Measurements from ENCODE around the gene PITPNC1. TPM values are rescaled to one million over a fixed set of nuclear protein-coding genes. Genes with fewer than 3 reads are reported as not detected.
A peak's percentile ranks its signal among the peaks of the same experiment; 100 is the strongest.
"Not testable (repeated sequence)": the region's sequence is repeated elsewhere in the genome, so short reads cannot be mapped to it uniquely, and the experiment has no call there.

Gene PITPNC1
- polyA plus RNA-seq, 3 donors, result 25.7 to 27.6 (median 27.3) TPM

GRCh38 chr17:67452681-67453554 lies 75.8 kb downstream of the PITPNC1 start:
- DNase-seq (ENCODE audit: low read depth in 3 of 3, low spot score in 2 of 3), result no peak

DNA sequence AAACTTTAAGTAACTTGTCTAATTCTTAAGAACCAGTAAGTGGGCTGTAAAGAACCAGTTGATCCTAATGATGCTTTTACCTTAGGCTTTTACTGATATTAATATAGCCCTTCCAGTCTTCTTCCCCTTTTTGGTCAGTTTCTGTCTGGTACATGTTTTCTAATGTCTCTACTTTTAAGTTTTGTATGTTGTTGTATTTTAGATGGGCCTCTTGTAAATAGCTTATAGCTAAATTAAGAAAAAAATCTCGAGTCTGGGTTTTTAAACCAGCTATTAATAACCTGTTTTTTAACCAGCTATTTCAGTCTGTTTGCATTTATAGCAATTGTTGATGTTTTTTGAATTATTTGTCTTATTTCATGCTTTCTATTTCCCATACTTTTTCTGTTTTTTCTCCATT lies 79.0 kb downstream of the PITPNC1 start:
- DNase-seq (ENCODE audit: low read depth in 3 of 3, low spot score in 2 of 3), result no peak

DNA sequence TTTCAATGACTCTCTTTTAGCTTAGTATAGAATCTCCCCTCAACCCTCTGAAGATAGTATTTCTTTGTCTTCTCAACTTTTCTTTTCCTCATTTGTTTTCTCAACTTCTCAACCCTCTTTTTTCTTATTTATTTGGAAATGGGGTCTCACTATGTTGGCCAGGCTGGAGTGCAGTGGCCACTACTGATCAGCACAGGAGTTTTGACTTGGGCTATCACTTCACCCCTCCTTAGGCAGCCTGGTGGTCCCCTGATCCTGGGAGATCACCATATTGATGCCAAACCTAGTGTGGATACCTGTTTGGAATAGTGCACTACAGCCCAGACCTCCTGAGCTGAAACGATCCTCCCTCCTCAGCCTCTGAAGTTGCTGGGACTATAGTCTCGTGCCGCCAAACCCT lies 79.8 kb downstream of the PITPNC1 start:
- no peak for DNase-seq (ENCODE audit: low read depth in 3 of 3, low spot score in 2 of 3)

GRCh38 chr17:67458203-67458602 lies 81.1 kb downstream of the PITPNC1 start:
- DNase-seq (ENCODE audit: low read depth in 3 of 3, low spot score in 2 of 3), result no peak

GRCh38 chr17:67459985-67460384 lies 82.9 kb downstream of the PITPNC1 start:
- no peak for DNase-seq (ENCODE audit: low read depth in 3 of 3, low spot score in 2 of 3)

DNA sequence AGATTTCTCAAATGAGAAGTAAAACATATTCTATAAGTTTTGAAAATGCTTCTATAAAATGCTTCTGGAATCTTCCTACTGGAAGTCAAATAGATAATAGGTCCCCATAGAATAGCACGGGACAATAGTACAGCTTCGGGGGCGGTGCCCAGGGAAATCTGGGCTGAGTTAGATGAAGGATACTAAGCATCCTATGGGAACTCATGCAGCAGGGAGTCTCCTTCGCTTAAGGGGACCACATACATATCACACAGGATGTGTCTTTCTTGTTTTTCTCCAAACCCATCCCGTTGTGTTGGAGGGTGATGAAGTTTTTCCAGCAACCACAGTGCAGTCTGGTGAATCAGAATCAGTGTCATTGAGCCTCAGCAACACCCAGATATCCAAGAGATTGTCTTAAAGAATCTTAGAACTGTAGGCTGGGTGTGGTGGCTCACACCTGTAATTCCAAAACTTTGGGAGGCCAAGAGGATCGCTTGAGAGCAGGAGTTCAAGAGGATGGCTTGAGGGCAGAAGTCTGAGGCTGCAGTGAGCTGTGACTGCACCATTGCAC lies 84.2 kb downstream of the PITPNC1 start:
- no peak for DNase-seq (ENCODE audit: low read depth in 3 of 3, low spot score in 2 of 3)

DNA sequence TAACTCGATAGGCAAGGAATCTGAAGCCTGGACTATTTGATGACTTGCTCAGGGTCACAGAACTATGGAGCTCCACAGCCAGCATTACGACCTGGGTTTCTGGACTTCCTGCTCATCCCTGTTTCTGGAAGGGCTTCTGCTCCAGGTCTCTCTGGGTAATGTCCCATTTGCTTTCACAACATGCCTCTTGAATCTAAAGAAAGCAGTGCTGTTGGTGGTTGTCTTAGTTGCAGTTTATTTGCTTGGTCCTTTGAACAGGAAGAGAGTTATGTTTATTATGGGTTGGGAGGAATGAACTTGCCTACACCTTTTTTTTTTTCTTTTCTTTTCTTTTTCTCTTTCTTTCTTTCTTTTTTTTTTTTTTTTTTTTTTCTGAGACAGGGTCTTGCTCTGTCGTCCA lies 84.8 kb downstream of the PITPNC1 start:
- DNase-seq (ENCODE audit: low read depth in 3 of 3, low spot score in 2 of 3), result no peak

DNA sequence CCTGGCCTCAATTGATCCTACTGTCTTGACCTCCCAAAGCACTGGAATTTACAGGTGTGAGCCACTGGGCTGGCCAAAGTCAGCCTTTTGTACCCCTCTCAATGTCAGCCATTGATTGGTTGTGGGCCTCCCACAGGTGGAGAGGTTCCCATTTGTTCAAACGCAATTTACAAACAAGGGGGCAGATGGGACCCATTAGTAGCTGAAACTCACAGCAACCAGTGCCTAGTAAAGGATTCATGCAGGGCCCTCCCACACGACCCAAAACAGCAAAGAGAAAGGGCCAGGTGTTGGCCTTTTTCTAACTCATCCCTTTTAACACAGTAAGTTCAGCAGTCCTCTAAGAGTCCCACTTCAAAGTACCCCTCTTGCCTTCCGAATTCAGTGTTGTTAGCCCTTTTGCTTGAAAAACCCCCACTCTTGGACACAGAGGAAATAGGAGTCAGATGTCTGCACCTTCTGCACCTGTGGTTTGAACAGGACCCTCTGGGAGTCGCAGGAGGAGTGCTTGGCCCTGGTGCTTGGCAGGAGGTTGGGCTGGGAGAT lies 89.2 kb downstream of the PITPNC1 start:
- DNase-seq (ENCODE audit: low read depth in 3 of 3, low spot score in 2 of 3), result no peak

- no peak for DNase-seq (ENCODE audit: low read depth in 3 of 3, low spot score in 2 of 3)
These were observed 90.7 kb downstream of the PITPNC1 start for GRCh38 chr17:67467500-67468455.

DNA sequence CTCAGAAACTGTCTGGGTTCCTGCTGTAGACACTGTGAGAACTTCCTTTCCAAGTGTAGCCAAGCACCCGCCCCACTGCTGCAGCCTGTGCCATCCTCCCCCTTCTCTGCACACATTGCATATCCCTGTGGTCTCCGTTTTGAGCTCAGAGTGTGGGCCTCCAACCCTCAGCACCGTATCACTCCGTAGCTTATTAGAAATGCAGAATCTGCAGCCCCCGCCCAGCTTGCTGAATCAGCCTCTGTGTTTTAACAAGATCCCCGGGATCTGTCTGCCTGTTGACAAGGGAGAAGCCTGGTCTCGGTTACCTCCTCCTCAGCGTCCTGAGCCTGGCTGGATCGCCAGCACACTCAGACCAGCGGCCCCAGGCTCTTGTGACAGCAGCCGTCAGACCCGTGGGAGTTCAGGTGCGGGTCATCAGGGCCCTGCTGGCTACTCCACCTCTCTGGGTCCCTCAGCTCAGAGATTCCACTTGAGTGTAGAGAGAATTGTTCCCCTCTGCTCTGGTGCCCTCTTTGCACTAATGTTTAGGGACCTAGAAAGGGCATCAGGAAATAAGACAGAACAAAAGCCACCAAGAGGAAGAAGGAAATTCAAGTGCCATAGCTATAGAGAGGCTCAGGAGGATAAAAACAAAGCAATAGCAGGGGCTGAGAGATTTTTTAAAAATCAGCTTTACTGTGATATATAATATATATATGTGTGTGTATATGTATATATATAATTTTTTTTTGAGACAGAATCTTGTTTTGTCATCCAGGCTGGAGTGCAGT lies 92.3 kb downstream of the PITPNC1 start:
- DNase-seq (ENCODE audit: low read depth in 3 of 3, low spot score in 2 of 3), result no peak

DNA sequence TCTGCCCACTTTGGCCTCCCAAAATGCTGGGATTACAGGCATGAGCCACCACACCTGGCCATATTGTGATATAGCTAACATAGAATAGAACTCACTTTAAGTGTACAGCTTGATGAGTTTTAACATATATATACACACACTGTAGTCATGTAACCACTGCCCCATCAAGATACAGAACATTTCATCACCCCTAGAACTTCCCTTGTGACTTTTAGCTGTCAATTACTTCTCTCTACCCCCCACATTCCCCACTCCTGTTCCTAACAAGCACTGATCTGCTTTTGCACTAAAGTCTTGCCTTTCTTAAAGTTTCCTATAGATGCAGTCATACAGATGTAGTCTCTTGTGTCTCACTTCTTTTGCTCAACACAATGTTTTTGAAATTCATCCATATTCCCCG lies 93.1 kb downstream of the PITPNC1 start:
- no peak for DNase-seq (ENCODE audit: low read depth in 3 of 3, low spot score in 2 of 3)

DNA sequence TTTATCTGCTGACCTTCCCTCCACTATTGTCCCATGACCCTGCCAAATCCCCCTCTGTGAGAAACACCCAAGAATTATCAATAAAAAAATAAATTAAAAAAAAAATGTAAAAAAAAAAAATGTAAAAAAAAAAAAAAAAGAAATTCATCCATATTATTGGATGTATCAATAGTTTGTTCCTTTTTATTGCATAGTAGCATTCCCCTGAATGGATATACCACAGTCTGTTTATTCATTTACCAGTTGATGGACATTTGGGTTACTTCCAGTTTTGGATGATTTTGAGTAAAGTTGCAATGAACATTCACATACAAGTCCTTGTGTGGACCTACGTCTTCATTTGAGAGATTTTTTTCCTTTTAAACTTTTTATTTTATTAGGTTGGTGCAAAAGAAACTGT lies 94.0 kb downstream of the PITPNC1 start:
- no peak for DNase-seq (ENCODE audit: low read depth in 3 of 3, low spot score in 2 of 3)

DNA sequence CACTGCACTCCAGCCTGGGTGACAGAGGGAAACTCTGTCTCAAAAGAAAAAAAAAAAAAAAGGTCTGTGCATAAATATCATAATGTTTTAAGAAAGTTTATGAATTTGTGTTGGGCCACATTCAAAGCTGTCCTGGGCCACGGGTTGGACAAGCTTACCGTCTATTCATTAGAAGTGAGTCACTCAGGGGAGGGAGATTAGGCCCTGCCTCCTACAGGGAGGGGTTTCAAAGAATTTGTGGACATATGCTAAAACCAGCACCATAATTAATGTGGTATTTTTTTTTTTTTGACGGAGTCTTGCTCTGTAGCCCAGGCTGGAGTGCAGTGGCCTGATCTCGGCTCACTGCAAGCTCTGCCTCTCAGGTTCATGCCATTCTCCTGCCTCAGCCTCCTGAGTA lies 95.5 kb downstream of the PITPNC1 start:
- DNase-seq (ENCODE audit: low read depth in 3 of 3, low spot score in 2 of 3), result not testable (repeated sequence)

- DNase-seq (ENCODE audit: low read depth in 3 of 3, low spot score in 2 of 3), result no peak
These were observed 97.1 kb downstream of the PITPNC1 start for GRCh38 chr17:67474081-67474661.

GRCh38 chr17:67475161-67475937 lies 98.3 kb downstream of the PITPNC1 start:
- peak in 2 of 3 donors; percentile 52 to 71 for DNase-seq (ENCODE audit: low read depth in 3 of 3, low spot score in 2 of 3)

DNA sequence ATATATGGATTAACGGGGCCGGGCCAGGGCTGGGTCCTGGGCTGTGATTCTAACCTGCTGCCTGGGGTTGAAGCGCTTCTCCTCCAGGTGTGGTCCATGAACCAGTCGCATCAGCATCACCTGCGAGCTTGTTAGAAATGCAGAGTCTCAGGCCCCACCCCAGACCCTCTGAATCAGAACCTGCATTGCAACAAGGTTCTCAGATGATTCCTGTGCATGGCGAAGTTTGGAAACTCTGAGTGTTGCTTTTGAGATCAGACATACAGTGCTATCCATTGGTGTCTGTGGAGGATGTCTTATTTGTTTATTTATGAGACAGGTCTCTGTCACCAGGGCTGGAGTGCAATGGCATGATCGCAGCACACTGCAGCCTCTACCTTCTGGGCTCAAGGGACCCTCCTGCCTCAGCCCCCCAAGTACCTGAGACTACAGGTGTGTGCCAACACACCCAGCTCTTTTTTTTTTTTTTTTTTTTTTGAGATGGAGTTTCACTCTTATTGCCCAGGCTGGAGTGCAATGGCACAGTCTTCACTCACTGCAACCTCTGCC lies 99.8 kb downstream of the PITPNC1 start:
- DNase-seq (ENCODE audit: low read depth in 3 of 3, low spot score in 2 of 3), result no peak

- DNase-seq (ENCODE audit: low read depth in 3 of 3, low spot score in 2 of 3), result no peak
These were observed 100.6 kb downstream of the PITPNC1 start for GRCh38 chr17:67477687-67478086.

DNA sequence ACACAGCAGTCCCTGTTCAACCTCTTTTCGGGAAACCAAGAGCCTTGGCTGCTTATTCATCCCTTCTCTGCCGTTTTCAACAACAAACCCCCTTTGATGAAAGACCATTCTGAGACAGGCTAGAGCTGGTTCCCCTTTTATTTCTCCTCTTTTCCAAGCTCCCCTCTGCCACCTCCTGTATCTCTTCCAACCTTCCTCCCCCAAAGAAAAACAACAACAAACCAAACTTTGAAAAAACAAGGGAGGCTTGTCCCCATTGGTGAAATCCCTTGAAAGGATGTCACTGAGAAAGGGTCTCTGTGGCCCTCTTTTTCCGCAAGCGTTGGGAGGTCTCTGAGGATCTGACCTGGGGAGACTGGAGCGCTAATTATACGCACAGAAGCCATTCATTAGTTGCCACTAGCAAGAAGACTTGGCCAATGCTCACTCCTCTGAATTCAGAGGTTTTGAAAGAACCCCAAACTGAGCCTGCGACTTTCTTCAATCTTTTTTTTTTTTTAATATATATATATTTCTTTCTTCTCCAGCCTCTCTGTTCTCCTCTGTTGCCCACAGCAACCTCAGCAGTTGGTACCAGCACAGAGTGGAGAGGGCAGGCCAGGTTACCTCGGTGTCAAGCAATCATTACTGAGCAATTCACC lies 101.4 kb downstream of the PITPNC1 start:
- no peak for DNase-seq (ENCODE audit: low read depth in 3 of 3, low spot score in 2 of 3)
